HEK293 (cell line): ENCODE data around the gene ARL15.

Experiments
- BCL6B ChIP-seq: fragments of 450-650 bp; formaldehyde crosslinking; IDR thresholded peaks from 2 replicates; pipeline ENCODE4 v1.5.1; 2017; ENCODE audit warnings: missing biosample characterization, missing genetic modification characterization
- CTCF ChIP-seq: fragments of 450-650 bp; formaldehyde crosslinking; IDR thresholded peaks from 2 replicates; pipeline ENCODE4 v1.5.1; 2016; ENCODE audit warnings: missing biosample characterization, missing genetic modification characterization
- KLF17 ChIP-seq: fragments of 450-650 bp; formaldehyde crosslinking; IDR thresholded peaks from 2 replicates; pipeline ENCODE4 v1.5.1; 2016; ENCODE audit warnings: missing biosample characterization, missing genetic modification characterization
- SP3 ChIP-seq: fragments of 450-650 bp; formaldehyde crosslinking; IDR thresholded peaks from 2 replicates; pipeline ENCODE4 v1.5.1; 2016; ENCODE audit warnings: missing biosample characterization, missing genetic modification characterization
- YY1 ChIP-seq: fragments of 450-650 bp; formaldehyde crosslinking; IDR thresholded peaks from 2 replicates; pipeline ENCODE4 v1.5.1; 2018; ENCODE audit warnings: missing biosample characterization, missing genetic modification characterization
- ZFP3 ChIP-seq: fragments of 450-650 bp; formaldehyde crosslinking; IDR thresholded peaks from 2 replicates; pipeline ENCODE4 v1.5.1; 2016; ENCODE audit warnings: low read depth, missing biosample characterization, missing genetic modification characterization
- ZFP37 ChIP-seq: fragments of 450-650 bp; formaldehyde crosslinking; IDR thresholded peaks from 2 replicates; pipeline ENCODE4 v1.5.1; 2016; ENCODE audit warnings: missing biosample characterization, missing genetic modification characterization
- ZNF140 ChIP-seq: fragments of 450-650 bp; formaldehyde crosslinking; IDR thresholded peaks from 2 replicates; pipeline ENCODE4 v1.5.1; 2016; ENCODE audit warnings: missing biosample characterization, missing genetic modification characterization
- ZNF211 ChIP-seq: fragments of 450-650 bp; formaldehyde crosslinking; IDR thresholded peaks from 2 replicates; pipeline ENCODE4 v1.5.1; 2016; ENCODE audit warnings: low read depth, missing biosample characterization, missing genetic modification characterization
- ZNF394 ChIP-seq: fragments of 450-650 bp; formaldehyde crosslinking; IDR thresholded peaks from 2 replicates; pipeline ENCODE4 v1.5.1; 2016; ENCODE audit warnings: missing biosample characterization, missing genetic modification characterization, mild to moderate bottlenecking, moderate library complexity, borderline replicate concordance
- ZNF621 ChIP-seq: fragments of 450-650 bp; formaldehyde crosslinking; IDR thresholded peaks from 2 replicates; pipeline ENCODE4 v1.5.1; 2017; ENCODE audit warnings: missing biosample characterization, missing genetic modification characterization
- ZNF639 ChIP-seq: fragments of 450-650 bp; formaldehyde crosslinking; IDR thresholded peaks from 2 replicates; pipeline ENCODE4 v1.5.1; 2016; ENCODE audit warnings: missing biosample characterization, missing genetic modification characterization
- ZNF830 ChIP-seq: fragments of 450-650 bp; IDR thresholded peaks from 2 replicates; pipeline ENCODE4 v1.5.0; 2018; ENCODE audit warnings: missing biosample characterization, missing genetic modification characterization, low read depth, mild to moderate bottlenecking, moderate library complexity
- TF ChIP-seq, protein P1 (sequence below): fragments of 450-650 bp; IDR thresholded peaks from 2 replicates; pipeline ENCODE4 v1.5.1; 2018; ENCODE audit warnings: missing biosample characterization, mild to moderate bottlenecking, missing genetic modification characterization

DNA sequence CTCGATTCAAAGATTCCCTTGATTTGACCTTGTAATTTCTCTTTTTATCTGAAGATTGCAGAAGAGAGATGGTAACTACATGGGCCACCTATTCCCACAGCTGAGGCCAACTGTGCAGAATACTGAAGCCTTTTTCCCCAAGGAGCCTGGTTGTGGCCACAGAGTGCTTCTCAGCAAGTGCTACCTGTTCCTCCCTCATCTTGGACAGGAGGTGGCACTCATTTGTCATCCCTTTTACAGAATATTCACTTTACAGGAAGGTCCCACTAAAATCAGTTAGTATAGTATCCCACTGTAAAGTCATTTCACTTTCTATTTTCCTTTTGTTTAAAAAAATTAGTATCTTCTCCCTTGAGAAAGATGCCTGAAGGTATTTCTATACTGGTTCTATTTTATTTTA is 346.4 kb downstream of the ARL15 start:
- TF ChIP-seq ZNF211 (tag by site-specific recombination) = no peak
- TF ChIP-seq ZFP37 (tag by site-specific recombination) = no peak
- no peak for TF ChIP-seq CTCF
- no peak for TF ChIP-seq SP3 (tag by site-specific recombination)
- TF ChIP-seq KLF17 (tag by site-specific recombination) = no peak
- TF ChIP-seq ZFP3 (tag by site-specific recombination) = no peak
- TF ChIP-seq BCL6B (tag by site-specific recombination) = no peak
- no peak for TF ChIP-seq ZNF394 (tag by site-specific recombination)
- TF ChIP-seq, protein P1, sequence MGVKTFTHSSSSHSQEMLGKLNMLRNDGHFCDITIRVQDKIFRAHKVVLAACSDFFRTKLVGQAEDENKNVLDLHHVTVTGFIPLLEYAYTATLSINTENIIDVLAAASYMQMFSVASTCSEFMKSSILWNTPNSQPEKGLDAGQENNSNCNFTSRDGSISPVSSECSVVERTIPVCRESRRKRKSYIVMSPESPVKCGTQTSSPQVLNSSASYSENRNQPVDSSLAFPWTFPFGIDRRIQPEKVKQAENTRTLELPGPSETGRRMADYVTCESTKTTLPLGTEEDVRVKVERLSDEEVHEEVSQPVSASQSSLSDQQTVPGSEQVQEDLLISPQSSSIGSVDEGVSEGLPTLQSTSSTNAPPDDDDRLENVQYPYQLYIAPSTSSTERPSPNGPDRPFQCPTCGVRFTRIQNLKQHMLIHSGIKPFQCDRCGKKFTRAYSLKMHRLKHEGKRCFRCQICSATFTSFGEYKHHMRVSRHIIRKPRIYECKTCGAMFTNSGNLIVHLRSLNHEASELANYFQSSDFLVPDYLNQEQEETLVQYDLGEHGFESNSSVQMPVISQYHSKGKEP (tag by site-specific recombination) = no peak
- TF ChIP-seq YY1 (tag by site-specific recombination) = no peak
- TF ChIP-seq ZNF830 = no peak
- TF ChIP-seq ZNF621 (tag by site-specific recombination) = no peak
- no peak for TF ChIP-seq ZNF140
- TF ChIP-seq ZNF639 (tag by site-specific recombination) = no peak
